ENCODE measurements around the gene APOC3.

Gene APOC3

GRCh38 chr11:116879800-116880625, 50.3 kb downstream of the APOC3 start:
- no peaks in the 10 kb centered on the region for H3K9me3 ChIP-seq (ENCODE audit: control insufficient read depth, low read length)
- peaks cover 12% of the 10 kb centered on the region for H3K36me3 ChIP-seq (ENCODE audit: control insufficient read depth, insufficient read depth, low read length)
- no peak overlapping the region for H3K4me3 ChIP-seq (ENCODE audit: extremely low read depth, insufficient read depth, low read length, poor library complexity, severe bottlenecking)
- H3K4me1 ChIP-seq (ENCODE audit: control insufficient read depth, insufficient read depth, low read length, poor library complexity, severe bottlenecking) = peaks cover 8% of the 10 kb centered on the region
- no peak overlapping the region for H3K27ac ChIP-seq (ENCODE audit: low read depth, low read length, severe bottlenecking)
- WGBS, 2 experiments (ENCODE audit: insufficient coverage in 2 of 2) = 75% methylated on average over 1 of the region's 5 CpGs; no CpG with 5 or more reads in 1 of the 2 experiments

DNA sequence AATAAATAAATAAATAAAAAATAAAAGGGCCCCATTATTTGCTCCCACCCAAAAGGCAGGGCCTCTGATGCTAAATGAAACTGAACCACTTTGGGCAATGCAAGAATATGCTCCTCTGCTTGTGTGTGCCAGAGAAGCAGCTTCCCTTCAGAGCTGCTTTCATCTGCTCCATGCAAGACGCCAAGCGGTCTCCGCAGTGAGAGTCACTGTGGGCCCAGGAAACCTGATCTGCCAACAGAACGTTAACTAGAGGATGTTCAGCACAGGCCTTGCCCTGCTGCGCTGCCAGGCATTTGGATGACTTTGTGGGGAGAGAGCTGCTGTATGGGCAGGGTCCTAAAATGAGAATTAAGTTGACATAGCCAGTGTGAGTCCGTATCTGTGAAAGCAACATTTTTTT, 51.4 kb downstream of the APOC3 start:
- WGBS, 2 experiments (ENCODE audit: insufficient coverage in 2 of 2) = 91 to 94% methylated on average over 4 to 5 of the region's 6 CpGs
- peaks cover 5% of the 10 kb centered on the region for H3K4me1 ChIP-seq (ENCODE audit: control insufficient read depth, insufficient read depth, low read length, poor library complexity, severe bottlenecking)
- no peak overlapping the region for H3K4me3 ChIP-seq (ENCODE audit: extremely low read depth, insufficient read depth, low read length, poor library complexity, severe bottlenecking)
- H3K27ac ChIP-seq (ENCODE audit: low read depth, low read length, severe bottlenecking) = no peak overlapping the region
- peaks cover 3% of the 10 kb centered on the region for H3K36me3 ChIP-seq (ENCODE audit: control insufficient read depth, insufficient read depth, low read length)
- no peaks in the 10 kb centered on the region for H3K9me3 ChIP-seq (ENCODE audit: control insufficient read depth, low read length)

GRCh38 chr11:116882386-116882785, 52.7 kb downstream of the APOC3 start:
- no peaks in the 10 kb centered on the region for H3K36me3 ChIP-seq (ENCODE audit: control insufficient read depth, insufficient read depth, low read length)
- H3K4me1 ChIP-seq (ENCODE audit: control insufficient read depth, insufficient read depth, low read length, poor library complexity, severe bottlenecking) = peaks cover 5% of the 10 kb centered on the region
- H3K4me3 ChIP-seq (ENCODE audit: extremely low read depth, insufficient read depth, low read length, poor library complexity, severe bottlenecking) = no peak overlapping the region
- no peak overlapping the region for H3K27ac ChIP-seq (ENCODE audit: low read depth, low read length, severe bottlenecking)
- H3K9me3 ChIP-seq (ENCODE audit: control insufficient read depth, low read length) = no peaks in the 10 kb centered on the region

All from mesodermal cell (in vitro differentiated cells).